Brain microvascular endothelial cell (primary cell): ENCODE data around the gene KYAT1.

ENCODE experiments used
- DNase-seq: peaks from one replicate; pipeline ENCODE4 v3.0.0-alpha.2; 2020
- H3K27ac ChIP-seq: fragments of 250-450 bp; sonication (Bioruptor Pico); 2 replicates; pipeline ENCODE4 v1.5.1; 2020; ENCODE audit warnings: mild to moderate bottlenecking, moderate library complexity
- H3K27me3 ChIP-seq: fragments of 250-450 bp; sonication (Bioruptor Pico); replicated peaks from 2 replicates; pipeline ENCODE4 v1.5.1; 2020; ENCODE audit warnings: mild to moderate bottlenecking
- H3K36me3 ChIP-seq: fragments of 250-450 bp; sonication (Bioruptor Pico); replicated peaks from 2 replicates; pipeline ENCODE4 v1.5.1; 2020; ENCODE audit warnings: mild to moderate bottlenecking
- H3K4me3 ChIP-seq: 2 replicates; pipeline ENCODE4 v1.5.1; 2011; ENCODE audit warnings: low read depth, mild to moderate bottlenecking, control low read depth, low read length, moderate library complexity
- CTCF ChIP-seq: IDR thresholded peaks from 2 replicates; pipeline ENCODE4 v1.5.1; 2011; ENCODE audit warnings: low read depth, mild to moderate bottlenecking, moderate library complexity, low read length, control low read depth, inconsistent platforms; ENCODE audit errors: missing control alignments
- in situ Hi-C: cut with HindIII; loops from 2 replicates; pipeline ENCODE4 v1.10.0; 2017; ENCODE audit warnings: low sequenced_read_pairs, low pct_ligation_motif_present

The KYAT1 gene

DNA sequence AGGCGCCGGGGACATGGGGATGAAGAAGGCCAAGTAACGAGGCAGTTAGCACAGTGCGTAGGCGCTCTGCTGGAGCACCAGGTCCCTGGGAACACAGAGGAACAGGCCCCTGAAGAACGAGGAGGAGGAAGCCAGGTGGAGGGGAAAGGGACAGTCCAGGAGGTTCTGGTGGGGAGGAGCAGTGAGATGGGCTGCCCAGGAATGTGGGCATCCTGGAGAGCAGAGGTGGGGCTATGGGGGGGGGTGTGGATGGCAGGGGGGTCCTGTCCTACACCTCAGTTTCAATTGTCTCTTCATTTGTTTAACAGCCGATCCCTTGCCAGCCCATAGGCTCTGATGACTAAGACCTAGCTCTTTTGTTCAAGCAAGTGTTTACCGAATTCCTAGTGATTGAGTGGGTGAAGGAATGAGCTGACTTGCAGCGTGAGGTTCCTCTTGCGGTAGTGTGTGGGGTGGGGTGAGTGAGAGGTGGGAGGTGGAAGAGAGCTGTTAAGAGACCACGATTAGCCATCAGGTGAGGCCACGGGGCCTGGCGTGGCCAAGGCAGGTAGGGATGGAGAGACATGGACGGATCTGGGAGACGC lies 30.6 kb upstream of the KYAT1 start:
- no peak for TF ChIP-seq CTCF
- peaks cover 54% of the 10 kb centered on the region for H3K36me3 ChIP-seq
- peak; percentile 76 for DNase-seq

DNA sequence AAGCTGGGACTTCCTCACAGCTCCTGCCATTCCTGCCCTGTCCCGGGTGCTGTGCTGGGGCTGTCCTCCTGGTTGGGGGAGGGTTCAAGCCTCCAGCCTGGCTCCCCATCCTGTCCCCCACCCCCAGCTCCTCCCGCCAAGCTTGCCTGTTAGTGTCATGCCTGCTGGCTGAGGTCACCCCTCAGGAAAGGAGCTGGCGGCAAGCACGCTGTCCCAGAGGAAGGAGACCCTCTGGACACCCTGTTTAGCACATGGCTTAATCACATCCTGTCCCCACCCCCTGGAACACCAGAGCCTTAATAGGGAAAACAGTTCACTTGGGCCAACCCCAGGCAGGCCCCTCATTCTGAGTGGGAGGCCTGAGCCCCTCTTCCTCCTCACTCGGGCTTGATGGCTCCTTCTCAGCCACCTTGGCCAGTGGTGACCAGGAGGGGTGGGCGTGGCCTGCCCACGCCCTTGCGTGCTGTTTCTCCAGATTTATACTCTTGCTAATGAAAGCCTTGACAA lies 29.8 kb upstream of the KYAT1 start:
- H3K4me3 ChIP-seq: no peak overlapping the region
- peaks cover 54% of the 10 kb centered on the region for H3K36me3 ChIP-seq
- H3K27ac ChIP-seq: peak overlapping the region; percentile 63
- no peak for TF ChIP-seq CTCF
- no peaks in the 10 kb centered on the region for H3K27me3 ChIP-seq
- peak; percentile 33 for DNase-seq
- in situ Hi-C loops: no loop called here

More for the DNA sequence above, 30.6 kb upstream of the KYAT1 start:
- no peak overlapping the region for H3K4me3 ChIP-seq
- H3K27me3 ChIP-seq: no peaks in the 10 kb centered on the region
- H3K27ac ChIP-seq: peak overlapping the region; percentile 63
- in situ Hi-C loops: no loop called here

DNA sequence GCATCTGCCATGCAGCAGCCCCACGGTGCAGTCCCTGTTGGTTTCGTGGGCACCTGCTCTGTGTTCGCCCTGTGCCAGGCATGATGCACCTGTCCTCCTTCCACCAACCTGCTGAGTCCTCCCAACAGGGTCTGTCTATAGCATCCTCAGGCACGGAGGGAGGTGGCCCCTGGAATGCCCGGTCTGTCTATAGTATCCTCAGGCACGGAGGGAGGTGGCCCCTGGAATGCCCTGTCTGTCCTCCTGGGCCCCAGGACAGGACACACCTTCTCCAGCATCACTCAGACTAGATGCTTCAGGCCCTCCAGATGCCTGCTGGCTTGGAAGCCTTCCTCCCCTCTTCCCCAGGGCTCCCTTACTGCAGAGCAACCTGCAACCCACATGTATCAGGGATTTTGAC lies 29.2 kb upstream of the KYAT1 start:
- peaks cover 49% of the 10 kb centered on the region for H3K36me3 ChIP-seq
- no peaks in the 10 kb centered on the region for H3K27me3 ChIP-seq
- in situ Hi-C loops: no loop called here
- DNase-seq: no peak
- no peak overlapping the region for H3K27ac ChIP-seq
- H3K4me3 ChIP-seq: no peak overlapping the region
- TF ChIP-seq CTCF: no peak

DNA sequence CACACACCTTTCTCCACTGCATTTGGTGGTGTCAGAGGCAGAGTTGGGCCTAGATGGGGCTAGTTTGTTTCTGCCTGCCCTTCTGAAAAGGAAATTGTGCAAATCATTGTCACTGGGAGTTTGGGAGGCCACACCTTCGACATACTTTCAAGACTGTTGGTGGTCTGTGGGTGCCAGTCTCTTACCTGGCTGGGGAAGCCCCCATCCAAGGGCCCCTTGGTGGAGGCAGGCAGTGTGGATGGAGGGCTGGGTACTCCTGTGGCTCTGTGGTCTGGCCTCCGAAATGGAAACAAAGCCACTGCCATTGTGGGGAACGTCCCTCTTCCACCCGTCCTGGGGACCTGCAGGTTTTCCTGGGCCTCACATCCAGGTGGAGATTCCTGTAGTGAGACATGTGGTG lies 28.1 kb upstream of the KYAT1 start:
- no peak for DNase-seq
- Histone ChIP-seq H3K4me3 (no peak overlapping the region), H3K27ac (no peak overlapping the region), H3K27me3 (no peaks in the 10 kb centered on the region), H3K36me3 (peaks cover 46% of the 10 kb centered on the region)
- in situ Hi-C loops: no loop called here
- no peak for TF ChIP-seq CTCF

- H3K36me3 ChIP-seq: peaks cover 42% of the 10 kb centered on the region
- H3K4me3 ChIP-seq: no peak overlapping the region
- H3K27ac ChIP-seq: no peak overlapping the region
- DNase-seq: no peak
- TF ChIP-seq CTCF: no peak
- no peaks in the 10 kb centered on the region for H3K27me3 ChIP-seq
- in situ Hi-C loops: no loop called here
These were observed 26.6 kb upstream of the KYAT1 start for GRCh38 chr9:128908372-128908771.

DNA sequence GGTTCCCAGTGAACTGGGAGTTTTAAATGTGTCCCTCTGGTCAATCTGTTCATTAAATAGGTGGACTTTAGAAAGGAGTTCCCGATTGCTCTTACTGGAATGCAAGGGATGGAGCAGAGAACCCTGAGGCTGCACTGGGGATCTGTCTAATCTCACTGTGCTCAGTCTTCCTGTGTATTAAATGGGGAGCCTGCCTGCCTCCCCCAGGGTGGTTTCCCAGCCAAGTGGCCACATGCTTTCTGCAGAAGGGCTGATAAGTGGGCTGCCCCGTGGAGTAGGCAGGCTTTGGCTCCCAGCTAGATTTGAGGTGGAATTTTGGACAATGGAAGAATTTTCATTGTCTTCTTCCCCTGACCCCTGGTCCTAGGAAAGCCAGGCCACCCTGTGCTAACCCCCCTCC lies 25.0 kb upstream of the KYAT1 start:
- no peak overlapping the region for H3K27ac ChIP-seq
- no peak for DNase-seq
- TF ChIP-seq CTCF: no peak
- no peak overlapping the region for H3K4me3 ChIP-seq
- in situ Hi-C loops: no loop called here
- H3K27me3 ChIP-seq: no peaks in the 10 kb centered on the region
- H3K36me3 ChIP-seq: peaks cover 39% of the 10 kb centered on the region
